SKM-1 (cell line): ENCODE results near the gene SEMA5A.

Source experiments
- DNase-seq: peaks from one replicate; lab custom pipeline; 2025; ENCODE audit not compliant: unreplicated experiment; lab: John Stamatoyannopoulos, UW

The SEMA5A gene

DNA sequence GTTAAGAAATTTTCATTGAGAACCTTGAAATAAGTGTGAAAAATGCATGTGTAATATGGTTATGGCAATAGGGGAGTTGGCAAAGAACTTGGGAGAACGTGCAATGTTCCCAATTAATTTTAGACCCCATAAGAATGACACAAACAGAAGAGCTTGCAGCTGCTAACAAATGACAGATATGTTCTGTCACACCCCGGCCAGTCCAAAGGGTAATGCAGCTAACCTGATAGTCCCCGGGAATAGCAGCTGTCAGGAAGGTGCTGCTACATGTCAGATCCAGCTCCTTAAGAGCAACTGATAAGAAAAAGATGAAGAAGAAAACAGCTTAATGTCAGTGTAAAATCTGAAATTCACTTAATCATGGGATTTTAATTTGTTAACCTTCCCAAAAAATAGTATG lies 30.4 kb downstream of the SEMA5A start:
- no peak for DNase-seq

DNA sequence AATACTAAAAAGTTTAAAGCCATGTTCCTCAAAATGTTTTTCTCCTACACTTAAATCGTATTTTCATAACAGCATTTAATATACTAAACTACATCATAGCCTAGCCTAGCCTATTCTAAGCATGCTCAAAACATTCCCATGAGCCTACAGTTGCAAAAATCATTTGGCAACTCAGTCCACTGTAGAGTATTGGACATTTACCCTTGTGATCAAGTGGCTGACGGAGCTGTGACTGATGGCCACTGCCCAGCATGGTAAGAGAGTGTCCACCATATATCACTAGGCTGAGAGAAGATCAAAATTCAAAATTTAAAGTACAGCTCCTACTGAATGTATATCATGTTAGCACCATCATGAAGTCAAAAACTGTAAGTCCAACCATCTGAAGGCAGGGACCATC lies 30.9 kb downstream of the SEMA5A start:
- DNase-seq = no peak

GRCh38 chr5:9513827-9514226 lies 32.0 kb downstream of the SEMA5A start:
- no peak for DNase-seq

- no peak for DNase-seq
Measured at GRCh38 chr5:9512457-9512856, 33.4 kb downstream of the SEMA5A start.

DNA sequence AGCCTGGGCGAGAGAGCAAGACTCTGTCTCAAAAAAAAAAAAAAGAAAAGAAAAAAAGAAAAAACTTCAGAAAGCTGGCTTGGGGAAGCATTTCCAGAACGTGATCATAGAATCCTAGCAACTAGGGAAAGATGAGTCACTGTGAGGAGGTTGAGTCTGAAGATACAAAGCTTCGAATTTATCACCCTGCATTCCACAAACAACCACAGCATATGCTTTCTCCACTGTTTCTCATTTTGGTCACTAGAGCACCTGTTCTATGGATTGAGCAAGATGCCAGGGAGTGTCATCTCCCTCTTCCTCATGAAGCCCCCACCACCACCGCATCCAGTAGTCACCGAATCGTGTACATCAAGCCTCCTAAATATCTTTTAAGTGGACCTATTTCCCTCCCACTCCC lies 37.9 kb downstream of the SEMA5A start:
- DNase-seq = no peak

DNA sequence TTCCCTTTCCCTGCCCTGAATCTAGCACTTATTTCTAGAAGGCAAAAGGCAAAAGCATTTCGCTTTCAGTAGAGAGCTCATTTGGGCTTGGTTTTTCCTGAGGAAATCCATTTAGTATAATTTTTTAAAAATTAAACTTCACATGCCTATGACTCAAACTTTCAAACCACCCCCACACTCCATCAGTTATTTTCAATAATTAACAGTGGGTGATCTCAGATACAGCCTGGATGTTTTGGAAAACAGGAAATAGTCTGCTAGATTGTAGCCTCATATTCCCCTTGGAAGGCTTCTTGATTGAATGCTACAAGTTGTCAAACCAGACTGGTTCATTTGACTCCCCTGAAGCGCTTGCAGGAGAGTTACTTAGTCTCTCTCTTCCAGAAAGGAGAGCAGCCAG lies 40.6 kb downstream of the SEMA5A start:
- no peak for DNase-seq

GRCh38 chr5:9502864-9503263 lies 43.0 kb downstream of the SEMA5A start:
- DNase-seq = no peak

DNA sequence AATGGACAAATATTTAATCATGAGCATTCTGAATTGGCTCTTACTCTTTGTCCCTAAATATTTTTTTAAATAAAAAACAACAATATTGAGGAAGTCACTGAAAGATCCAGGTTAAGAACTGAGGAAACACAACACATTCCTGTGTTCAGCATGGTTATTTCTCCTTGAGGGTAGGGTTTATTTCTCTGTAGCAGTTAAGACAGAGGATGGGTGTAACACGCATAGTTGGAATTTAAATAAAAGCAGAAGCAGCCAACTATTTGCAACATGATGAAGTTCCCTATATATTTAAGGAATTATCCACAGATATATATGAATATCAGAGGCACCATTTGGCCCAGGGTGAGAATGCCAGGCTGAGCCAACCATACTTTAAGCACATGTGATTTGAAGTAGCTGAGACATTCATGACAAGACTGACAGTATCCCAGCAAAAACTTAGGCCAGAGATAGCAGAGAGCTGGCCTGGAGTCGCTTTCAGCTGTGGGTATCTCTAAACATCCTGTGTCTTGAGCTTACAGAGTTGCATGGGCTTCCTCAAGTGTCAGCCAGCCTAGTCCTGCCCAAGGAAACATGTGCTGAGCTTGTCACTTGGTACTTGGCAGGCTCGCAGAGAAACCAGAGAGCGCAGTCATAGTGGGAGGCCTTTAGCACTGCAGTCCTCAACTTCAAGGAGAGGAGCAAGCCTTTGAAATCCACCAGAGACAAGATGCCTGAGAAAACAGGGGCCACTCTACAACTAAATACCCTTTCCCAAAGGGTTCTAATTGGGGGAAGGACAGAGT lies 43.6 kb downstream of the SEMA5A start:
- no peak for DNase-seq

- DNase-seq = no peak
Measured at GRCh38 chr5:9500625-9501024, 45.2 kb downstream of the SEMA5A start.

DNA sequence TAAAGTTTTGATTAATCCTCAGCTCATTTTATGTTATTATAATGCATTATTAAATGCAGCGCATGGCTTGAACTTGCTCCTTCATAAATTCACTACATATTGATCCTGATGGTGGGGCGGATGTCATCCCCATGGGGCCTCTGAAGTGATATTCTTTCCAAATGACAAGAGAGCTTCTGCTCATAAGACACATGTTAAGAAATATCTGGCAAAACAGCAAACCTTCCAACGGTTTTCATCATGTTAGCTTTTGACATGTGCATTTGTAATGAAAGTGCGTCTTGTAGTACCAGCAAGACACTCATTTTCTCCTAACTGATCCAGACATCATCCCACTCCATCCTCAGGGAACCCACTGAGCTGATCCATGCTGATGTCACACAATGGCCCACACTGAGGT lies 45.7 kb downstream of the SEMA5A start:
- no peak for DNase-seq

DNA sequence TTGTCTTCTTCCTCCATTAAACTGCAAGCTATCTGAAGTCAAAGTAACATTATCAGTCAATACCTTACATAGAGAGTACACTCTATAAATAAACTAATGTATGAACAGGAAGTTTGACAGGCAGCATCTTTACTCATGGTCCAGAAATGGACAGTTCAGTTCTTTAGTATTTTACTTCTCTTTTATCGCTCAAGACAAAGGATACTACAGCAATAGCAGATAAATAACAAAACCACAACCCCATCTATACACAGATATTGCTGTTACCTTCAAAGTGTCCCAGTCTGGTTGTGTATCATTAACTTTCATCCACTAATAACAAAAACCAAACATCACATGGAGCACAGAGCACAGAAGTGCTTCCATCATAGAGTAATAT lies 46.4 kb downstream of the SEMA5A start:
- no peak for DNase-seq

GRCh38 chr5:9498541-9499497 lies 47.1 kb downstream of the SEMA5A start:
- no peak for DNase-seq

GRCh38 chr5:9497347-9497746 lies 48.5 kb downstream of the SEMA5A start:
- DNase-seq = no peak

- DNase-seq = no peak
Measured at GRCh38 chr5:9496801-9497200, 49.1 kb downstream of the SEMA5A start.

- DNase-seq = no peak
Measured at GRCh38 chr5:9495121-9495520, 50.8 kb downstream of the SEMA5A start.

GRCh38 chr5:9494301-9494700 lies 51.6 kb downstream of the SEMA5A start:
- DNase-seq = no peak

- no peak for DNase-seq
Measured at GRCh38 chr5:9490494-9491097, 55.3 kb downstream of the SEMA5A start.

- DNase-seq = no peak
Measured at GRCh38 chr5:9483779-9484178, 62.1 kb downstream of the SEMA5A start.

GRCh38 chr5:9483243-9483642 lies 62.6 kb downstream of the SEMA5A start:
- no peak for DNase-seq

DNA sequence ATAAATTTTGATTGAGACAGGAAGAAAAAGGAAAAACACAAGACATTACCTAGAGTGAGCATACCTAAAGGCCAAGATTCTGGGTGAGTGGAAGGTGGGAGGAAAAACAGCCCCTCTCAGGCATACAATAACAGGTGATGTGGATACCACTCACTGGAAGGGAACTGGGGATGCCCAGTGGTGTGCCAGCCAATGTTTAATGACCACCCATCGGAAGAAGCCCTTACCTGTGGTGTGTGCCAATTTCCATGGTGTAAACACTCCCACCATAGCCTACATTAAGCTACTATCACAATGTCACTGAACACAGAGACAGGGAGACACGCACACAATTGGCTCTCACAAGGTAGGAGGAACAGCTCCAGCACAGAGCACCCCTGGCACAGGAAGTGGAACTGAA lies 63.5 kb downstream of the SEMA5A start:
- DNase-seq = no peak

GRCh38 chr5:9480499-9480898 lies 65.4 kb downstream of the SEMA5A start:
- DNase-seq = no peak

- no peak for DNase-seq
Measured at GRCh38 chr5:9479990-9480389, 65.9 kb downstream of the SEMA5A start.
